NCI-H146 treated with DMSO at 0.1 percent for 48 hours (cell line): ENCODE data around the gene NUDCD2.
A peak's percentile ranks its signal among the peaks of the same experiment; 100 is the strongest.
"Not testable (repeated sequence)": the region's sequence is repeated elsewhere in the genome, so short reads cannot be mapped to it uniquely, and the experiment has no call there.

Experiments
- DNase-seq: peaks from one replicate; lab custom pipeline; 2025; ENCODE audit not compliant: unreplicated experiment; lab: John Stamatoyannopoulos, UW

The NUDCD2 gene

GRCh38 chr5:163433271-163433670 lies 26.6 kb downstream of the NUDCD2 start:
- DNase-seq = no peak

GRCh38 chr5:163432544-163432943 lies 27.4 kb downstream of the NUDCD2 start:
- DNase-seq = no peak

GRCh38 chr5:163426128-163426527 lies 33.8 kb downstream of the NUDCD2 start:
- DNase-seq = not testable (repeated sequence)

DNA sequence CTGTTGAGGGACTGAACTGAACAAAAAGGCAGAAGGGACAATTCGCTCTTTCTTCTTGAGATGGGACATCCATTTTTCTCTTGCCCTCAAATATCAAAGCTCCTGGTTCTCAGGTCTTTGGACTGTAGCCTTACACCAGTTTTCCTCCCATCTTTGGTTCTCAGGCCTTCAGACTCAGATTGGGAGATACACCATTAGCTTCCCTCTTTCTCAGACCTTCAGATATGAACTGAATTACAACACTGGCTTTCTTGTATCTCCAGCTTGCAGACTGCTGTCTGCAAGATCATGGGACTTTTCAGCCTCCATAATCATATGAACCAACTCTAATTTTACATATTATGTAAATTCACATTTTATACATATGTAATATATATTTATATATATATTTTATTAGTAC lies 35.1 kb downstream of the NUDCD2 start:
- no peak for DNase-seq

DNA sequence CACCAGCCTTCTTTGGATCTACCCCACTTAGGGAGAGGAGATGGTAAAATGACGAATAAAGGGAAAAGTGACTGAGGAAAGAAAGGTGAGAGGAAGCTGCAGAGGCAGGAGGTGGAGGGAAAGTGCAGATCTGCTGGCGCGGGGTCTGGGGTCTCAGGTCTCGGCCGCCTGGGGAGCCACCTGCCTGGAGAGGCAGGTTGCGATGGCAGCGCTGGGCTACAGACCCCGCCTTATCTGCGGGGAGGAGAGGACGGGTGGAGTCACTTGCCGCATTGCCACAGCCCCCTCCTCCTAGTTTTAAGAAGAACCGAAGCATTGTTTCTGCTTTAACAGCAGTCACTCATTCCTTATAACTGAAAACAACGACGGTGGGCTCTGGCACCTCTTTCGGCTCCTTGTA lies 44.2 kb downstream of the NUDCD2 start:
- DNase-seq = peak; percentile 15

DNA sequence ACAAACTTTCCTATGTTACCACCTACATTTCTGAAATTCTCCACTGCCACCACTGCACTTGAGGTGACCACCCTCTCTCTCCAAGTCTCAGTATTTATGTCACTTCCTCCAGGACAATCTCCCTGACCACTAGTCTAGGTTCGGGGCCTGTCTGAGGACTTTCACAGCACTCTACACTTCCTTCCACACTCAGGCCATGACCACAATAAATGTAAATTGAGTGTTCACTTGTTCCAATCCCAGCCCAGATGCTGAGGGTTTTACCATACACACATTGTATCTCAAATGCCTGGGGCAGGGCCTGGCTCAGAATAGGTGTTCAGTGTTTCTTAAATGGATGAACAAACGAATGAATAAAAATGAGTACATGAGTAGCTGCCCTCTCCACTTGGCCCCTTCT lies 49.4 kb downstream of the NUDCD2 start:
- no peak for DNase-seq

DNA sequence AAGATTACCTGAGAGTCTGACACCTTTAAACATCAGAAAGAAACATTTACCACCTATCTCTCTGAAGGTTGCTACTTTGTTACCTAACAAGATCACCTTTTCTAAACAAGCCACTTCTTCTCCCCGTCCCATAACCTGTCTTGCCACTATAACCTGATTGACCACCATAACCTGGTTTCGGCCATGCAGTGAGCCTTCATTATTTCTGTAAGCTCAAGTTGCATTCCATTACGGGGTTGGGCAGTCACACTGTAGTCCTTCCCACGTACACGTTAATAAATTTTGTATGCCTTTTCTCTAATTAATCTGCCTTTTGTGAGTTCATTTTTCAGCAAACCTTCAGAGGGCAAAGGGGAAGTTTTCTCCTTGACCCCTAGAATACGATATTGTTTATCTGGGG lies 50.5 kb downstream of the NUDCD2 start:
- DNase-seq = no peak

DNA sequence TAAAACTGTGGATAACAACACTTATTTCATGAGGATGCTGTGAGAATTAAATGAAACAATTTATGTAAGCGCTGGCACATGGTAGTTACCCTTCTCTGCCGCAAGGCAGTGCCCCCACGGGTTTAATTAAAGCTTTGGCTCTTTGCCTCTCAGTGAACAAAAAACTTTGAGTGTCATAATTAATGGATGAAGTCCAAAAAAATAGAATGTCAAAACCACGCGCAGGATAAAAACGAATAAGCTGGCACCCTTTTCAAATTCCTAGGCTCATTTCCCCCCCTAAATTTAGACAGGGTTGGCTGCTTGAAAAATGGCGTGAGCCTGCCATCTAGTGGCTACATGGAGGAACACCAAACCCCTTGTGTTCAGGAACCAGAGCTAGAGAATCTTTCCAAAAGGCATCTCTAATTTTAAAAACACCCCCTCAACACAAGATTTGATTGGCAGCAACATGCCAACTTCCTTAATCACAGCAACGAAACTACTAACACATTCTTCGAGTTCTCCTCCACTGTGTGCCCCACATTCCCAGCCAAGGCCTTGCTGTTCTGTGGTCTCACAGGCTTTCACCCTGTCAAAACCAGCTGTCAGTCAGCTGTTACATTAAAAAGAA lies 51.5 kb downstream of the NUDCD2 start:
- peak; percentile 0 for DNase-seq

GRCh38 chr5:163407034-163407655 lies 52.8 kb downstream of the NUDCD2 start:
- DNase-seq = no peak

DNA sequence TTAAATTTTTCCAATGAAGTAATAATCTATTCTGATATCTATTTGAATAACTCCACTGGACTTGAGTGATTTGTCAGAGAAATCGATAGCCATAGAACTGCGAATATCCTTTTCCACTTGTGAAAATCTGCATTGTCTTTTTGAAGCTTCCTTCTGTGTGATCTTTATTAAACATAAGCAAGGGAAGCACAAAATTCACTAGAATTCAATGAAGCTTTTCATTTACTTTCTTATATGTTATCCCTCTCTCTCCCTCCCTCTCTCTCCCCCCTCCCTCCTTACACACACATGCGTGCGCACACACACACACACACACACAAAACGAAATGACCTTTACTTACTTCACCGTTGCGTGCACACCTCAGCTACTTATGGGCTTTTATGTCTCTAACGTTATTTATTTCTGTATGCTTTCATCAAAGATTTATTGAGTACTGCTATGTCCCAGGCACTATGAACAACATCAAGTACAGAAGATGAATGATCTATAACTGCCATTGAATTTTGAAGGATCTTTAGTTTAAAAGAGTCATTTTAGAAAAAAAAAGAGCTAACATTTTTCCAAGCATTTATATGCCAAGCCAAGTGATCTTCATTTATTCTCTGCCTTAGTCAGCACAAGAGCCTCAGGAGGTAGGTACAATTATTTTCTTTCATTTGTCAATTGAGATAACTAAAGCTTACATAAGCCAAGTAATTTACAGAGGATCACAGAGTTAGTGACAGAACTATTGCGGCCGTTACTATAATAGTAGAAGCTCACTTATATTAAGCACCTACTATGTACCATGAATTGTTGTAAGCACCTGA lies 55.3 kb downstream of the NUDCD2 start:
- DNase-seq = no peak

- no peak for DNase-seq
These were observed 57.9 kb downstream of the NUDCD2 start for GRCh38 chr5:163402007-163402406.

DNA sequence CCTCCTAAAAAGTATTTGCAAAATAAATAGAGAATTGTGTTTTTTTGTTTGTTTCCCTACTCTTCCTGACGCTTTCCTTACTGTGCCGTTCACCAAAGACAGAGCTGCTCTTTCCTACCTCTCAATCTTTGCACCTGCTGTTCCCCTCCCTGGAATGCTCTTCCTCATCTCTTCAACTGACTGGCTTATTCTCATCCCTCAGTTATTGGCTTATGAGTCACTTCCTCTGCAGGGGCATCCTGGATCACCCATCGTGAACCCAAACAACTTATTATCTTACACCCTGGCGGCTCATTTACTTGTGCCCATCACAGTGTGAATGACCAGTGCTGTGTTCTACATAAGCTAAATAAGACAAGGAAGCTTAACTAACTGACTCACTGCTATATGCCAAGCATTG lies 58.6 kb downstream of the NUDCD2 start:
- no peak for DNase-seq

GRCh38 chr5:163399923-163400322 lies 60.0 kb downstream of the NUDCD2 start:
- no peak for DNase-seq

DNA sequence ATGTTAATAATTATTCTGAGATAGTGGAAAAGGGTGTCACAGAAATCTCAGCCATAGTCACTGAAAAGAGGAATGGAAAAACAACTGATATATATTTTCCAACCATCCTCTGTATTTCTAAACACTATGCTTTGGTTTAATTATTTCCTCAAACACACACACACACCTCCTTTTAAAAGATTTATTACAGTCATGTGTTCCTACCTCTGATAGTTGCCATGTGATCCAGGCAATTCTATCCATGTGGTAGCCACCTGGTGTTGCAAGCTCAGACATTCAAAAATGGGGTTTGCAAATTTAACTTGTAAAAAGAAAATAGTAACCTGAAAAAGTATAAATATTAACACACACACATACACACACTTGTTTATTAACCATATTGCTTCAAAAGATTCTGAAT lies 62.5 kb downstream of the NUDCD2 start:
- DNase-seq = no peak

GRCh38 chr5:163396818-163397340 lies 63.0 kb downstream of the NUDCD2 start:
- not testable (repeated sequence) for DNase-seq
